Thyroid gland (tissue), 4 donors: ENCODE data around the gene STAP1.

ENCODE experiments used
- POLR2A ChIP-seq, 2 donors: fragments of 450-650 bp; IDR thresholded peaks; one replicate each; pipeline ENCODE4 v1.6.1; 2017; ENCODE audit warnings: antibody characterized with exemption in 2 of 2, mild to moderate bottlenecking in 2 of 2, moderate library complexity in 1 of 2
- TF ChIP-seq, protein P1 (sequence below), 6 experiments: fragments of 200-600 bp in 3 of 6; fragments of 450-650 bp in 3 of 6; sonication (generic) in 3 of 6; IDR thresholded peaks; one replicate each; pipeline ENCODE4 v1.5.1; 2016 to 2019; ENCODE audit warnings: antibody characterized with exemption in 6 of 6, mild to moderate bottlenecking in 2 of 6, inconsistent platforms in 1 of 6, moderate library complexity in 1 of 6

DNA sequence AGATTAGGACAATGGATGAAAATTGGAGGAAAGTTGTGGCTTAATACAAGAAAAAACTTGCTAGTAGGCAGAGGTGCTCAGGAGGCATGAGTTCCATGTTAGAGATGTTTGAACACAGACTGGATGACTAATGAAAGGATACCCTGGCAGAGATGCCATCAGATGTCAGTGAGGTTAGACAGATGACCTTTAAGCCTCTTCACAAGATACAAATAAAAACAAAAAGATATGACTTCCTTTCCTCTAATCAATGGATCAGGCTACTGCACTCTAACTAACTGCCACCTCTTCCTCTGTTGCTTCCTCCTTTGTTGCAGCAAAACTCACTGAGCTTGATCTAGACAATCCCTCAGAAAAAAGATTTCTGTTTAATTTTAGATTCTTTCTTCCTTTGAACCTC, 14.7 kb downstream of the STAP1 start:
- TF ChIP-seq, protein P1, sequence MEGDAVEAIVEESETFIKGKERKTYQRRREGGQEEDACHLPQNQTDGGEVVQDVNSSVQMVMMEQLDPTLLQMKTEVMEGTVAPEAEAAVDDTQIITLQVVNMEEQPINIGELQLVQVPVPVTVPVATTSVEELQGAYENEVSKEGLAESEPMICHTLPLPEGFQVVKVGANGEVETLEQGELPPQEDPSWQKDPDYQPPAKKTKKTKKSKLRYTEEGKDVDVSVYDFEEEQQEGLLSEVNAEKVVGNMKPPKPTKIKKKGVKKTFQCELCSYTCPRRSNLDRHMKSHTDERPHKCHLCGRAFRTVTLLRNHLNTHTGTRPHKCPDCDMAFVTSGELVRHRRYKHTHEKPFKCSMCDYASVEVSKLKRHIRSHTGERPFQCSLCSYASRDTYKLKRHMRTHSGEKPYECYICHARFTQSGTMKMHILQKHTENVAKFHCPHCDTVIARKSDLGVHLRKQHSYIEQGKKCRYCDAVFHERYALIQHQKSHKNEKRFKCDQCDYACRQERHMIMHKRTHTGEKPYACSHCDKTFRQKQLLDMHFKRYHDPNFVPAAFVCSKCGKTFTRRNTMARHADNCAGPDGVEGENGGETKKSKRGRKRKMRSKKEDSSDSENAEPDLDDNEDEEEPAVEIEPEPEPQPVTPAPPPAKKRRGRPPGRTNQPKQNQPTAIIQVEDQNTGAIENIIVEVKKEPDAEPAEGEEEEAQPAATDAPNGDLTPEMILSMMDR (IDR thresholded peaks at IDR 0.05): no peak
- no peak for TF ChIP-seq POLR2A (IDR thresholded peaks at IDR 0.05)
